Activated CD4-positive, alpha-beta T cell treated with anti-CD3 and anti-CD28 coated beads for 24 hours (primary cell): ENCODE results near the gene LRRC15.

Experiments used
- DNase-seq, 2 donors: peaks; one replicate each; pipeline ENCODE4 v3.0.0-alpha.2; 2020; ENCODE audit warnings: low read depth in 2 of 2

LRRC15 gene

DNA sequence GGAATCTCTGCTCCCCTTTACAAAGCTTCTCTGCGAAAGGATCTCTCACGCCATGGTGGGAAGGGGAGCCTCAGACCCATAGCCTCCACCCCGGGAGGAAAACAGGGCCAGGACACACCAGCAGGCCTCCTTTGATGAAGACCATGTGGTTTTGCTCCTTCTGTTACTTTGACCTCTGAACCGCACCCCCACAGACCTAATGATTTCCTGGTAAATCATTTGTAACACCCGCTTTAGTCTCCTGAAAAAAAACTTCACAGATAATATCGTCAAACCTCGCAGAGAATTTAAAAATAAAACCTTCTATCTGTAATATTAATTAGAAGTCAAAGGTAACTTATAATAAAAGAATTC is 36.7 kb downstream of the LRRC15 start:
- DNase-seq = no peak

- no peak for DNase-seq
Measured at GRCh38 chr3:194330579-194330978, 39.0 kb downstream of the LRRC15 start.

DNA sequence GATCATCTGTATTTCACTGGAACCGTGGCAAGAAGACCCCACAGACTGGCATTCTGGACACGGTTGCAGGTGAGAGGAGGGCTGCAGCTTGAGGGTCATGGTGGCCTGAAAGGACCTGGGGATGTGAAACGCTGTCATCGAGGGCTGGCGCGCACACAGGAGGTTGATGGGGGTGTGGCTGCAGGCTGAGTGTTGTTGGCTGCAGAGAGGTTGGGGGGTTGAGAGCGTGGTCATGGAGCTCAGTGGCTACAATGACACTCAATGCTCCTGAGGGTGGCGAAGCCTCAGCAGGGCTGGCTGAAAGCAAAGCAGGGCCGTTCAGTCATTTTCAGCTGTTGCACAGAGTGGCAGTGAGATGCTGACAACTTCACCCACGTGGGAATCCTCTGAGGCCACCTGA is 39.4 kb downstream of the LRRC15 start:
- DNase-seq = no peak

GRCh38 chr3:194329583-194329965 is 40.0 kb downstream of the LRRC15 start:
- no peak for DNase-seq

DNA sequence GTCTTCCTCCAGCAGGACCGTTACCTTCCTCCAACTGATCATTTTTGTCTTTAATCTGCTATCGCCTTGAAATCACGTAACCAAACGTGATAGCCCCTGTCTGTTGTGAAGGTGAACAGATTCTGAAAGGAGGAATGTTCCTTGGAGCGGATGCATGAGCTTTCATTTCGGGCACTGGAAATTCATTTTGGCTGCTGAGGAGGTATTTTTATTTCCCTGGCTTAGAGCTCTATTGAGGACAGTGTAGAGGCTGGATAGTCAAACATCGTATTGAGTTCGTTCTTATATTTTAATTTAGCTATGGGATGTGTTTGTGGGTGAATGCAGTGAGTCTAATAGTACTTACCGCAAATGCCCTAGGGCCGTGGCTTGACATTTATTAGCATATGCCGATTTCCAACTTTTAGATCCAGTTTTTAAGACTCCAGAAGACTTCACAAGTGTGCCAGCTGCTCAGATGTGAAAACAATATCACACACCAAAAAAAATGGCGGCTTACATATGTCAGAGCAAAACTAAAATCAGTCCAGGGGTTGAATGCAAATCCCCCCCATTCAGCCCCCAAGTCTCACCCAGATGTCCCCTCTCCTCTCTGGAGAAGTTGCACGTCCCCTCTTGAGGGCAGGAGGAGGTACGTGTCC is 40.5 kb downstream of the LRRC15 start:
- DNase-seq = no peak

DNA sequence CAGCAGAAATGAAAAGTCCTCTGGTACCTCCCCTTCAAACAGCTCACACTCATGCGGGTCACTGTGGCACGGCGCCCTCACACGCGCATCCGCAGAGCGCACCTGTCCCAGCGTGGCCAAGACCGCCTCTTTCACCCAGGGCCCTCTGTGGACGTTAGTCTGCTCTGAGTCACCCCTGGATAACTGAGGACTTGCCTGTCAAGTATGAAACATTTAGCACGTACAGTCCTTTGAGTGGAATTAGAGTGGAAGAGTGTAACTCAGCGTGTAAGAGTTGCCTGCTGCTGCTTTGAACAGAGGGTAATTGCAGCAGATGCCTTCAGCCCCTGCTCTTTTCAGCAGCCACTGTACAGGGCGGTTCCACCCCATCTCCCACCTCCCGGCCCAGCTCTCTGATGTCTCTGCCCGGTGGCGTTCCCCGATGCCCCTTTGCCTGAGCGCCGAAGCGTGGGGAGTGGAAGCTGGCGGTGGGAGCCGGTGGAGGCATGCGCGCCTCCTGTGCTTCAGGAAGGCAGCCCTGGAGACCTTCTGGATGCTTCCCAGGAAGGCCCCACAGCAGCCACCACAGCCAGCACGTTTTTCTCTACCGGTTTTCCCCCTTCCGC is 41.4 kb downstream of the LRRC15 start:
- DNase-seq = no peak

DNA sequence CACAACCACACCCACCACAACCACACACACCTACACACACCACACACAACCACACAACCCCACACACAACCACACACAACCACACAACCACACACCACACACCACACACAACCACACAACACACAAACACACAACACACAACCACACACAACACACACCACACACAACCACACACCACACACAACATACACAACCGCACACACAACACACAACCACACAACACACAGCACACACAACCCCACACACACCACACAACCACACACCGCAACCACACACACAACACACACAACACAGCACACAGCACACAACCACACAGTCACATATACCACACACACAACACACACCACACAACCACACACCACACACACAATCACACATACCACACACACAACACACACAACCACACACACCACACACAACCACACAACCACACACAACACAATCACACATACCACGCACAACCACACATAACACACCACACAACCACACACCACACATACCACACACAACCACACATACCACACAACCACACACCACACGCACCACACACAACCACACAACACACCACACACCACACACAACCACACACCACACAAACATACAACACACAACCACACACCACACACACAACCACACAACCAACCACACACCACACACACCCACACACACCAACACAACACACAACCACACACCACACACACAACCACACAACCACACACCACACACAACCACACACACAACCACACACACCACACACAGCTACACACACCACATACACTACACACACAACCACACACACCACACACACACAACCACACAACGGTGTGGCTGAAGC is 42.1 kb downstream of the LRRC15 start:
- DNase-seq = no peak

GRCh38 chr3:194326968-194327217 is 42.6 kb downstream of the LRRC15 start:
- DNase-seq = no peak

DNA sequence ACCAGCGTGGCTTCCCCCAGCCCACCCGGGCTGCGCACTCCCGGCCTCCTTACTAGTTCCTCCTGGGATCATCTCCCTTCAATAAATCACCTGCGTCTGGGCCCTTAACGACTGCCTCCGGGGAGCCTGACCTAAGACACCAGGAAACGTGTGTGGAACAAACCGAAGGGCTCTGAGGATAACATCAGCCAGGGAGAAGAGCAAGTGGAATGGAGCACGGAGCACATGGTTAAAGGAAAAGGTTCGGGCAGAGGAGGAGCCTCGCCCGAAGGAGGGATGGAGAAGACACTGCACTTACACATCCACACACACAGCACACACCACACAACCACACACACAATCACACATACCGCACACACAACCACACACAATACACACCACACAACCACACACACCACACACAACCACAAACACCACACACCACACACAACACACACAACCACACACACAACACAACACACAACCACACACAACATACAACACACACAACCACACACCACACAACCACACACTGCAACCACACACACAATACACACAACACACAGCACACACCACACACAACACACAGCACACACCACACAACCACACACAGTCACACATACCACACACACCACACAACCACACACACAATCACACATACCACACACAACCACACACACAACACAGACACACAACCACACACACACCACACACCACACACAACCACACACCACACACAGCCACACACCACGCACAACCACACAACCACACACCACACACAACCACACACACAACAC is 43.2 kb downstream of the LRRC15 start:
- DNase-seq = no peak

- no peak for DNase-seq
Measured at GRCh38 chr3:194325424-194326153, 44.0 kb downstream of the LRRC15 start.

- no peak for DNase-seq
Measured at GRCh38 chr3:194324823-194325327, 44.7 kb downstream of the LRRC15 start.

DNA sequence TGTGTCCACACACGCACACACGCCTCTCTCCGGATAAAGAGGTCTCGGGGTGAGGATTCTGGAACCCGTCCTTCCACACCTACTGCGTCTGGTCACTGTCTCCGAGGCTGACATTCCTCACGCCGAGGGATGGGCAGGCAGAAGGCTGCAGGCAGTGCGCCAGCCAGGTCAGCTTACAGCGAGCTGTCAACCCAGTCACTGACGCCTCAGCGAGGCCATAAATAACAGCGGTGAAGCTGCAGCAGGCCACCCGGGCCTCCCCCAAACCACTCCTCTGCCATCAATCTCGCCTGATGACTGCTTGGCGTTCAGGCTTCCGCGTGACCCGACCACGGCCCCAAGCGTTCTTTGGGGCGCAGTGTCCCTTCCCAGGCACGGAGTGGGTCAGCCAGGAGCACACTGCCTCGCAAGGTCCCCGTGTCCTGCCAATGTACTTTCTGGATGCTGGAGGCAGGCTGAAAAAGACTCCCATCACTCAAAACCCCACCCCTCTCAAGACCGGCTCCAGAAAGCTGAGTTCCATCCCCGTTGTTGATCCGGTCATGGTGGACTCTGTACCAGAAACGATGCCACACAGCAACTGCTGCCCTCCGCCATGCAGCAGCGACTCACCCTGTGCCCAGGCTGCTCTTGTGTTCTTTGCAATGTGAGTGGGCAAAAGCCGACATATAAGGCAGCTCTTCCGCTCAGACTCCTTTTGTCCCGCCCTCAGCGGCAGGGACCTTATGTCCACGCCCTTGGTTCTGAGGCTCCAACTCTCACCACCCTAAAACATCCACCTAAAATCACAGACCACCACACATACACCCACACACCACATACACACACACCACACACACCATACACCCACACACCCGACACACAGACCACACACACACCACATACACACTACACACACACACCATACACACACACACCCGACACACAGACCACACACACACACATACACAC is 45.5 kb downstream of the LRRC15 start:
- no peak for DNase-seq

DNA sequence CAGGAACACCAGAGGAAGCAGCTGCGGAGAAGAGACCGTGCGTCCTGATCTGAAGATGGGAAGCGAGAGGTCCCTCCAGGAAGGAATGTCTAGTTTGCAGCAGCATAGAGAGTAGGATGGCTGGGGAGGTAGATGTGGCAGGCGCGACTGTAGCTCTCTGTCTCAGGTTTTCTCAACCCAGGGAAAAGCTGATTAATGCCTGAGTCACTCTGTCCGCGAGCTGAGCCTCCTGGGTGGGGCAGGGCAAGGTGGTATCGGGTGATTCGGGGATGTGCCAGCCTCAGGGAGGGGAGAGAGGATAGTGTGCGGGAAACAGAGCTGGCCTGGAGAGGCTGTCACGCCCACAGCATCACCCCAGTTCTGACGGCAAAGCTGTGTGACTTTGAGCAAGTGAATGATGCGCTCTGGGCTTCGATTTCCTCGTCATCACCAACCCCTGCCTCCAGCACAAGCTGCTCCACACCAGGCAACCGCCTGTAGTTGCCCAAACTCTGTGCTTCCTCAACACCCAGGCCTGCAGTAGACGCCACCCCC is 46.8 kb downstream of the LRRC15 start:
- DNase-seq = no peak

DNA sequence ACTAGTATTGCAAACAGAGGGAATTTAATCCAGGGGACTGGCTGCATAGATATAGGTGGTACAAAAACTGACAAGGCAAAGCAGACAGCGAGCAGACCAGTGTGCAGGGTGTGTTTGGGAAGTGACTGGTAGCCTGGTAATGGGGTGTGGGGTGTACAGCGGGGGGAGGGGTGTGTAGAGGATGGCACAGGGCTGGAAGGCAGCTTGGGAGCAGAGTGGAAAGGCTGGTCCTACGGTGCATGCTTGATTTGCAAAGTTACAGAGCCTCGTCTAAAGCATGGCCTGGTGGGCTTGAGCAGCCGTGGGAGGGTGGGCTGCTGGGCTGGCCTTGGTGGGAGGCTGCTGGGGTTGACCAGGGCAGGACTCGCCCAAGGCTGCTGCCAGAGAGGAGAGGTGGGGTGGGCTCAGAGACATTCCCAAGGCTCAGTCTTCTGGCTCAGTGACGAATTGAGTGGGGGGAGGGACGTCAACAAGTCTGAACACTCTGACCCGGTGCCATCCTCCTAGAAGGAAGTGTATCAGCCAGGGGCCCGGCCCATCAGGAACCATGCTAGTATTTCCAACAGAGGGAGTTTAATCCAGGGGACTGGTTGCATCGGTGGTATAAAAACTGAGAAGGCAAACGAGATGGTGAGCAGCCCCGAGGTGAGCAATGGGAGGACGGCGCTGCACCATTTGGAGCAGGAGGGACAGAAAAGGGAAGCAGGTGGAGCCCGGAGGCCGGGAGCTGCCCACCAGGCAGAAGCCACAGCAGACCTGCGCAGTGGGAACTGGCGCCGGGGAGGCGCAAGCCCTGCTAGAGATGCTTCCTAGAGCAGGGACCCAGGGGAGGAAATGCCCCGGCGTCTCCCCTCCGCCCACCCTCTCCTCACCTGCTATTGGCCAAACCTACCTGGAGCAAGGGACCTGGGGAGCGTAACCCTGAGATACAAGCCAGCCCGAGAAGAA is 47.6 kb downstream of the LRRC15 start:
- no peak for DNase-seq

DNA sequence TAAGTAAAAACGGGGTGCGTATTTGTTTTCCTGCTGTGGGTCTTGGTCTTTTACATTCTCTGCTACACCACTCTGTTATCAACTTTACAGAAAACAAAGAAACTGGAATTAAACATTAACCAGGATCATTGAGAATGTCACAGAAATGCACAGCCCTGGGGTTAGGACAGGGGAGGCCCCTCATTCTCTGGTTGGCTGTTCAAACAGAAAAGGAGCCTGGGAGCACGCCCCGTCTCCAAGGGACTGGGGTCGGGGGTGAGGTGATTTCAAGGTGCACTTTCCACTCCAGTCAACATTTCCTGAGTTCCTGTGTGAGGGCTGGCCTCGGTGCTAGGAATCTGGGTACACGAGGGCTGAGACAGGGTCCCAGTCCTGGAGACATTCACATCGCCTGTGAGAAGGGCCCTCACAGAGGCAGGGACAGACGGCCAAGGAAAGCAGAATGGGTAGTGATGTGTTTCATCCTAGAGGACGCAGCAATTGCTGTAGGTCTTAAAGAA is 48.7 kb downstream of the LRRC15 start:
- DNase-seq = no peak

GRCh38 chr3:194320100-194320499 is 49.4 kb downstream of the LRRC15 start:
- no peak for DNase-seq

DNA sequence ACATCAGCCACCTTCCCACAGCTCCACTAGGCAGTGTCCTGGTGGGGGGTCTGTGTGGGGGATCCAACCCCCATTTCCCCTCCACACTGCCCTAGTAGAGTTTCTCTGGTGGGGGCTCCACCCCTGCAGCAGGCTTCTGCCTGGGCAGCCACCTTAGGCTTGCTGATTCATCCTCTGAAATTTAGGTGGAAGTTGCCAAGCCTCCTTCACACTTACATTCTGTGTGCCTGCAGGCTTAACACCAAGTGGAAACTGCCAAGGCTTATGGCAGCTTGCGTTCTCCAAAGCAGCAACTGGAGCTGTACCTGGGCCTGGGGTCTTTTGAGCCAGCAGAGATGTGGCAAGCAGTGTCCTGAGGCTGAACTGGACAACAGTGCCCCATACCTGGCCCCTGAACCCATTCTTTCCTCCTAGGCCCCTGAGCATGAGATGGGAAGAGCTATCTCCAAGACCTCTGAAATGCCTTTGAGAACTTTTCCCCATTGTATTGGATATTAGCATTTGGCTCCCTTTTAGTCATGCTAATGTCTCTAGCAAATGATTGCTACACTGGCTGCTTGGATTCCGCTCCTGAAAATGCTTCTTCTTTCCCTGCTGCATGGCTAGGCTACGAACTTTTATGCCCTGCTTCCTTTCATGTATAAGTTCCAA is 50.9 kb downstream of the LRRC15 start:
- no peak for DNase-seq

DNA sequence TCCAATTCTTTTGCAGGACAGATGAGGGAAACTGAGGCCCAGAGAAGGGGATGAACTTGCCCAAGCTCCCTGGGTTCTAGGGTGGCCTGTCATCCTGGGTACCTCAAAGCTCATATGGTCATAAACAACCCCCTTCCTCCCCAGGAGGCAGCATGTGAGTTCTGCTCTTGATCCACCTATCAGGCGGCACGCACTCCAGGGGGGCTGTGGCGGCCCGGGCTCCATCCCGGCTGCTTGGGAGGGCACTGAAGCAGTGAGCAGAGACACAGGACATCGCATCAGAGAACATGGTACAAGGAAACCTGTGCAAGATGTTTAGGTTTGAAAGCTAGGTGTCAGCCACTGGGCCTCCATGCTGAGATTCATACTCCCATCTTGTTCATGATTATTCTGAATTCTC is 52.6 kb downstream of the LRRC15 start:
- no peak for DNase-seq

DNA sequence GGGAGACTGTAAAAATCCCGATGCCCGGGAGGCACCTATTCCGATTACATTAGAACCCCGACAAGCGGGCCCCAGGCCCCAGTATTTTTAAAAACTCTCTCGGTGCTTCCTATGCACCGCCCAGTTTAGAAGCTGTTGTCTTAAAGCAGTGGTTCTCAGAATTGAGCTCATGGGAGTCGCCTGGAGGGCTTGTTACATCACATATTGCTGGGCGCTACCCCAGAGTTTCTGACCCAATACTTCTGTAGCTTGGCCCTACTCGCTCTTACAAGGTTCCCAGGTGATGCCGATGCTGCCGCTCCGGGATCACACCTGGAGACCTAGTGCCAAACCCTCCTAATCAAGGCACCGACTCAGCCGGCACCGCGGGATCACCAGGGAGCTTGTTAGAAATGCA is 53.6 kb downstream of the LRRC15 start:
- no peak for DNase-seq
